ENCODE measurements around the gene PADI3. TPM values are rescaled to one million over a fixed set of nuclear protein-coding genes. Genes with fewer than 3 reads are reported as not detected.

The PADI3 gene
- total and polyA plus RNA-seq, 2 of the 13 experiments (the other 11 are each of a cell fraction or from before 2014, with no cell fraction given): not detected

DNA sequence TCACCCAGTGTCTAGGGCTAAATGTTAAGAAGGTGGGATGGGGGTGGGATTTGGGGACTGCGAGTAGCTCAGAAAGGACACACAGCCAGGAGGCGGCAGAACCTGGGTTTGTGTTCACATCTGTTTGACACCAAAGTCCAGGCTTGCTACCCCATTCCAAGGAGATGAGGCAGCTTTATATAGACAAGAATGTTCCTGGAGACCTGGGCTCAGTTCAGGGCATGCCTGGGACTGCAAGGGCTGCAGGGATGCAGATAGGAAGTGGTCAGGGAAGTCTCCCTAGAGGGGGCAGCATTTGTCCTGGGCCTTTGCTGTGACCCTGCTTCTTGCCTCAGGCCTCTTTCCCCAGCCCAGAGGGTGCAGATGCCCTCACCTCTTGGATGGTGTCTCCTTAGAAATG, 16.3 kb downstream of the PADI3 start:
- in situ Hi-C loops (cut with HindIII; ENCODE audit: extremely low pct_ligation_motif_present, low pct_unique_long_range_greater_than_20kb): no loop called here
- ATAC-seq: no peak
- H3K27ac ChIP-seq (ENCODE audit: extremely low read length, insufficient read depth, low read length): no peak overlapping the region
- TF ChIP-seq, protein P1, sequence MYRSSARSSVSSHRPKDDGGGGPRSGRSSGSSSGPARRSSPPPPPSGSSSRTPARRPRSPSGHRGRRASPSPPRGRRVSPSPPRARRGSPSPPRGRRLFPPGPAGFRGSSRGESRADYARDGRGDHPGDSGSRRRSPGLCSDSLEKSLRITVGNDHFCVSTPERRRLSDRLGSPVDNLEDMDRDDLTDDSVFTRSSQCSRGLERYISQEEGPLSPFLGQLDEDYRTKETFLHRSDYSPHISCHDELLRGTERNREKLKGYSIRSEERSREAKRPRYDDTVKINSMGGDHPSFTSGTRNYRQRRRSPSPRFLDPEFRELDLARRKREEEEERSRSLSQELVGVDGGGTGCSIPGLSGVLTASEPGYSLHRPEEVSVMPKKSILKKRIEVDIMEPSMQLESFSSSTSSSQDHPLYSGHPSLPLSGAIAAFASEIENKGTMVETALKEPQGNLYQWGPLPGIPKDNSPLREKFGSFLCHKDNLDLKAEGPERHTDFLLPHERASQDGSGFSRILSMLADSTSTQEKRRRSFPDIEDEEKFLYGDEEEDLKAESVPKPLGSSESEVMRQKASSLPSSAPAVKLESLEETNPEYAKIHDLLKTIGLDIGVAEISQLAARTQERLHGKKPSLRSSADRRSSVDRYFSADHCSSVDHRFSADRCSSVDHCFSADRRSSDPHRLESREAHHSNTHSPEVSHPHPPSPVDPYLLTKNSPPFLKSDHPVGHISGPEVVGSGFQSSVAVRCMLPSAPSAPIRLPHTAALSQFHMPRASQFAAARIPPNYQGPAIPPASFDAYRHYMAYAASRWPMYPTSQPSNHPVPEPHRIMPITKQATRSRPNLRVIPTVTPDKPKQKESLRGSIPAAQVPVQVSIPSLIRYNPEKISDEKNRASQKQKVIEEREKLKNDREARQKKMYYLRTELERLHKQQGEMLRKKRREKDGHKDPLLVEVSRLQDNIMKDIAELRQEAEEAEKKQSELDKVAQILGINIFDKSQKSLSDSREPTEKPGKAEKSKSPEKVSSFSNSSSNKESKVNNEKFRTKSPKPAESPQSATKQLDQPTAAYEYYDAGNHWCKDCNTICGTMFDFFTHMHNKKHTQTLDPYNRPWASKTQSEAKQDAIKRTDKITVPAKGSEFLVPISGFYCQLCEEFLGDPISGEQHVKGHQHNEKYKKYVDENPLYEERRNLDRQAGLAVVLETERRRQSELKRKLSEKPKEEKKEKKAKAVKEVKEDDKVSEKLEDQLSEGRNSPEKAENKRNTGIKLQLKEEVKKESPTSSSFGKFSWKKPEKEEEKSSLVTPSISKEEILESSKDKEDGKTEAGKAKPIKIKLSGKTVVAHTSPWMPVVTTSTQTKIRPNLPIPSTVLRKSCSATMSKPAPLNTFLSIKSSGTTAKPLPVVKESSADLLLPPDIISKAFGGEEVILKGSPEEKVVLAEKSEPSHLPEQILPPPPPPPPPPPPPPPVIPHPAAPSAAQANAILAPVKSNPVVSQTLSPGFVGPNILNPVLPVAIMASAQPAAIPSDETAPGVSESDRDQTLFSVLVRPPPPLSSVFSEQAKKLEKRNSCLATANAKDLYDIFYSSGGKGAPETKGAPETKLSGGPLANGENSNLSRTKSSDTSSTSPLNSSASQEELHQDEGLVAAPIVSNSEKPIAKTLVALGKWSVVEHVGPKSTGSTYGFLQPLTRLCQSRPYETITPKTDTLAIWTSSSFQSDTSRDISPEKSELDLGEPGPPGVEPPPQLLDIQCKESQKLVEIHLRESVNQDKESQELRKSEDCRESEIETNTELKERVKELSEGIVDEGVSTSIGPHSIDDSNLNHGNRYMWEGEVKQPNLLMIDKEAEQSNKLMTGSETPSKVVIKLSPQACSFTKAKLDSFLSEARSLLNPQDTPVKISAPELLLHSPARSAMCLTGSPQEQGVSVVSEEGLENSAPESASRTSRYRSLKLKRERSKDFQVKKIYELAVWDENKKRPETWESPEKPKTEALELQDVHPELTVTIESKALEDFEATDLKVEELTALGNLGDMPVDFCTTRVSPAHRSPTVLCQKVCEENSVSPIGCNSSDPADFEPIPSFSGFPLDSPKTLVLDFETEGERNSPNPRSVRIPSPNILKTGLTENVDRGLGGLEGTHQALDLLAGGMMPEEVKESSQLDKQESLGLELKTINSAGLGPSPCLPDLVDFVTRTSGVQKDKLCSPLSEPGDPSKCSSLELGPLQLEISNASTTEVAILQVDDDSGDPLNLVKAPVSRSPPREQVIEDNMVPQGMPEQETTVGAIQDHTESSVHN (CRISPR knock-in tag; IDR thresholded peaks at IDR 0.05): no peak
- no peak for TF ChIP-seq ZNF746 (CRISPR knock-in tag; IDR thresholded peaks at IDR 0.05)
- TF ChIP-seq CBFB (CRISPR knock-in tag; IDR thresholded peaks at IDR 0.05): no peak
- TF ChIP-seq CAMTA2 (CRISPR knock-in tag; IDR thresholded peaks at IDR 0.05; ENCODE audit: borderline replicate concordance): no peak
- TF ChIP-seq, protein P2, sequence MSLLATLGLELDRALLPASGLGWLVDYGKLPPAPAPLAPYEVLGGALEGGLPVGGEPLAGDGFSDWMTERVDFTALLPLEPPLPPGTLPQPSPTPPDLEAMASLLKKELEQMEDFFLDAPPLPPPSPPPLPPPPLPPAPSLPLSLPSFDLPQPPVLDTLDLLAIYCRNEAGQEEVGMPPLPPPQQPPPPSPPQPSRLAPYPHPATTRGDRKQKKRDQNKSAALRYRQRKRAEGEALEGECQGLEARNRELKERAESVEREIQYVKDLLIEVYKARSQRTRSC (CRISPR knock-in tag; IDR thresholded peaks at IDR 0.05; ENCODE audit: low read depth): no peak
- TF ChIP-seq PHF21A (CRISPR knock-in tag; IDR thresholded peaks at IDR 0.05): no peak
- no peak for TF ChIP-seq KMT2A (CRISPR knock-in tag; IDR thresholded peaks at IDR 0.05)
- no peak for TF ChIP-seq ETS1 (CRISPR knock-in tag; IDR thresholded peaks at IDR 0.05)
- TF ChIP-seq AHR (CRISPR knock-in tag; IDR thresholded peaks at IDR 0.05): no peak
- TF ChIP-seq, protein P3, sequence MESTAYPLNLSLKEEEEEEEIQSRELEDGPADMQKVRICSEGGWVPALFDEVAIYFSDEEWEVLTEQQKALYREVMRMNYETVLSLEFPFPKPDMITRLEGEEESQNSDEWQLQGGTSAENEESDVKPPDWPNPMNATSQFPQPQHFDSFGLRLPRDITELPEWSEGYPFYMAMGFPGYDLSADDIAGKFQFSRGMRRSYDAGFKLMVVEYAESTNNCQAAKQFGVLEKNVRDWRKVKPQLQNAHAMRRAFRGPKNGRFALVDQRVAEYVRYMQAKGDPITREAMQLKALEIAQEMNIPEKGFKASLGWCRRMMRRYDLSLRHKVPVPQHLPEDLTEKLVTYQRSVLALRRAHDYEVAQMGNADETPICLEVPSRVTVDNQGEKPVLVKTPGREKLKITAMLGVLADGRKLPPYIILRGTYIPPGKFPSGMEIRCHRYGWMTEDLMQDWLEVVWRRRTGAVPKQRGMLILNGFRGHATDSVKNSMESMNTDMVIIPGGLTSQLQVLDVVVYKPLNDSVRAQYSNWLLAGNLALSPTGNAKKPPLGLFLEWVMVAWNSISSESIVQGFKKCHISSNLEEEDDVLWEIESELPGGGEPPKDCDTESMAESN (CRISPR knock-in tag; conservative IDR thresholded peaks at IDR 0.05): no peak
- no peak for TF ChIP-seq HES4 (CRISPR knock-in tag; IDR thresholded peaks at IDR 0.05; ENCODE audit: borderline replicate concordance)
- TF ChIP-seq, protein P4, sequence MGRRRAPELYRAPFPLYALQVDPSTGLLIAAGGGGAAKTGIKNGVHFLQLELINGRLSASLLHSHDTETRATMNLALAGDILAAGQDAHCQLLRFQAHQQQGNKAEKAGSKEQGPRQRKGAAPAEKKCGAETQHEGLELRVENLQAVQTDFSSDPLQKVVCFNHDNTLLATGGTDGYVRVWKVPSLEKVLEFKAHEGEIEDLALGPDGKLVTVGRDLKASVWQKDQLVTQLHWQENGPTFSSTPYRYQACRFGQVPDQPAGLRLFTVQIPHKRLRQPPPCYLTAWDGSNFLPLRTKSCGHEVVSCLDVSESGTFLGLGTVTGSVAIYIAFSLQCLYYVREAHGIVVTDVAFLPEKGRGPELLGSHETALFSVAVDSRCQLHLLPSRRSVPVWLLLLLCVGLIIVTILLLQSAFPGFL (CRISPR knock-in tag; IDR thresholded peaks at IDR 0.05): no peak

More for the DNA sequence above, 16.3 kb downstream of the PADI3 start:
- no peaks in the 10 kb centered on the region for H3K4me1 ChIP-seq (ENCODE audit: insufficient read depth, low read length)
- no peaks in the 10 kb centered on the region for H3K9me3 ChIP-seq (ENCODE audit: low read length)
- no peaks in the 10 kb centered on the region for H3K36me3 ChIP-seq (replicated peaks in 1 of 2; ENCODE audit: control insufficient read depth in 1 of 2, insufficient read depth in 2 of 2, low read length in 2 of 2)
- H4K20me1 ChIP-seq (ENCODE audit: insufficient read depth, low read length): no peaks in the 10 kb centered on the region
- no peak overlapping the region for H3K4me2 ChIP-seq (ENCODE audit: low read depth, low read length)
- 8% methylated on average over 2 of the region's 2 CpGs for whole genome bisulfite sequencing (ENCODE audit: low lambda C conversion rate)
- no peak overlapping the region for H3K9ac ChIP-seq (ENCODE audit: insufficient read depth, low read depth, low read length)
- H3K4me3 ChIP-seq (replicated peaks in 1 of 3; ENCODE audit: insufficient read depth in 1 of 3, low read depth in 2 of 3, low read length in 3 of 3): no peak overlapping the region
- BruUV-seq (replicated peaks): no TSS peak
- ChIA-PET POLR2A (no interaction called here), CTCF (ENCODE audit: low intra/inter-chr PET ratio, low total read pairs) (no interaction called here)
- H3K27me3 ChIP-seq (ENCODE audit: control insufficient read depth in 1 of 2, insufficient read depth in 2 of 2, low read length in 2 of 2): peaks cover 0 to under 1% of the 10 kb centered on the region in 2 experiments; a peak in 2 of 5 replicates
- no peak overlapping the region for H2AFZ ChIP-seq (ENCODE audit: low read length)
- intact Hi-C loops (cut with micrococcal nuclease; ENCODE audit: unreplicated experiment): no loop called here
- DNase-seq (ENCODE audit: low spot score) (no peak), FAIRE-seq (no peak)
- H3K79me2 ChIP-seq (ENCODE audit: insufficient read depth, low read length): no peaks in the 10 kb centered on the region

Data from HepG2 (cell line).